ENCODE data around the gene ATG9A.

ATG9A gene

GRCh38 chr2:219215871-219216534 is 13.4 kb downstream of the ATG9A start:
- no peak for TF ChIP-seq CTCF (conservative IDR thresholded peaks at IDR 0.05; ENCODE audit: low read depth, low read length)
- no peak overlapping the region for H3K4me3 ChIP-seq (ENCODE audit: low read length)

GRCh38 chr2:219214786-219215185 is 14.7 kb downstream of the ATG9A start:
- no peak overlapping the region for H3K4me3 ChIP-seq (ENCODE audit: low read length)
- DNase-seq (ENCODE audit: low read depth) = no peak
- no peak for TF ChIP-seq CTCF (conservative IDR thresholded peaks at IDR 0.05; ENCODE audit: low read depth, low read length)

More at GRCh38 chr2:219215871-219216534, 13.4 kb downstream of the ATG9A start:
- DNase-seq (ENCODE audit: low read depth) = no peak

- no peak for TF ChIP-seq CTCF (conservative IDR thresholded peaks at IDR 0.05; ENCODE audit: low read depth, low read length)
- no peak overlapping the region for H3K4me3 ChIP-seq (ENCODE audit: low read length)
- no peak for DNase-seq (ENCODE audit: low read depth)
These were observed 15.3 kb downstream of the ATG9A start for GRCh38 chr2:219214141-219214540.

GRCh38 chr2:219213486-219214071 is 15.9 kb downstream of the ATG9A start:
- DNase-seq (ENCODE audit: low read depth) = no peak
- TF ChIP-seq CTCF (conservative IDR thresholded peaks at IDR 0.05; ENCODE audit: low read depth, low read length) = no peak
- H3K4me3 ChIP-seq (ENCODE audit: low read length) = no peak overlapping the region

GRCh38 chr2:219213026-219213415 is 16.4 kb downstream of the ATG9A start:
- no peak for TF ChIP-seq CTCF (conservative IDR thresholded peaks at IDR 0.05; ENCODE audit: low read depth, low read length)
- no peak for DNase-seq (ENCODE audit: low read depth)
- no peak overlapping the region for H3K4me3 ChIP-seq (ENCODE audit: low read length)

- DNase-seq (ENCODE audit: low read depth) = no peak
- TF ChIP-seq CTCF (conservative IDR thresholded peaks at IDR 0.05; ENCODE audit: low read depth, low read length) = no peak
- no peak overlapping the region for H3K4me3 ChIP-seq (ENCODE audit: low read length)
These were observed 18.5 kb downstream of the ATG9A start for GRCh38 chr2:219210886-219211362.

All from retinal pigment epithelial cell (primary cell).